T1000 (cell line): Measurements from ENCODE around the gene TCFL5.

Source experiments
- DNase-seq: peaks from one replicate; lab custom pipeline; 2025; ENCODE audit warnings: mixed read lengths; lab: John Stamatoyannopoulos, UW

Gene TCFL5

DNA sequence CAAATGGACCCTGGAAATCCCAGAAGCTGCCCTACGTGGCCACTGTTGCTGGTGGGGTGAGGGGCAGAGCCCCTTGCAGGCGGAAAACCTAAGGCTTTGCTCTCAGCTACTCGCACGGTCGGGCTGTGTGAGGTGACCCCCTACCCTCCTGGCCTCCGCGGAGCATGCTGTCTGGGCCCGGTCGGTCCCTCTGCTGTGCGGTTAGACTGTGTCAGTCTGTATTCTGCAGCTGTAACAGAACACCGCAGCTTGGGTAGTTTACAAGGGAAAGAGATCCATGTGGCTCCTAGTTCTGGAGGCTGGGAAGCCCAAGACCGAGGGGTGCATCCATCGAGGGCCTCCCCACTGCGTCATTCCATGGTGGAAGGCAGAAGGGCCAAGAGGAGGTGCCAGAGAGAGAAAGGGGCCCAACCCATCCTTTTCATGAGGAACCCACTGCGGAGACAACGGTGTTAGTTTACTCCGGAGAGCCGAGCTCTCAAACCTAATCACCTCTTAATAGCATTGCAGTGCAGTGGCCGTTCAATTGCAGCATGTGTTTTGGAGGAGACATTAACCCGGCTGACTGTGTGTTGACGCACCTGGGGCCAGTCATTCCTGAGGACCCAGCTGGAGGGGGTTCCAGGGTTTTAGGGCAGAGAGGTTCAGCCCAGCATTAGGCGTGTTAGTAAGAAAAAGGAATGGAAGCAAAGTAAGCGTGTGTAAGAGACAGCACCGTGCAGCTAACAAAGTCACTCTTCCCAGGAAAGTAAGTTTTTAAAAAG is 26.5 kb downstream of the TCFL5 start:
- no peak for DNase-seq

DNA sequence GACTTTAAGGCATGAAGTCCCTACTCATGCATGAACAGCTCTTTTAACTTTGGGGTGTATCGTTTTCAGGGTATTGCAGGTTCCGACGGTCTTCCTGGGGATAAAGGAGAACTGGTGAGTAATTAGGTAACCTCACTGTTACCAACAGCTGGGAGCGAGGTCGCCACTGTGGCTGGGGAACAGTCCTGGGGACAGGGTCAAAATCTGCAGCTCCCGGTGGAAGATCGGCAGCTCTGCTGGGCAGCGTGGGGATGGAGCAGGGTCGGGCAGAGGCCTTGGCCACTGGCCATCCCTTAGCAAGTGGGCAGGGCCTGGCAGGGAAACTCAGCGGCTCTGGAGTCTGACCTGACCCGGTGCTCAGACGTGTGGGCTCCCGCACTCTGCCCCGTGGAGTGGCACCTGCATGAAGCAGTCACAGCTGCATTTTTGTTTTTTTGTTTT is 28.7 kb downstream of the TCFL5 start:
- no peak for DNase-seq

DNA sequence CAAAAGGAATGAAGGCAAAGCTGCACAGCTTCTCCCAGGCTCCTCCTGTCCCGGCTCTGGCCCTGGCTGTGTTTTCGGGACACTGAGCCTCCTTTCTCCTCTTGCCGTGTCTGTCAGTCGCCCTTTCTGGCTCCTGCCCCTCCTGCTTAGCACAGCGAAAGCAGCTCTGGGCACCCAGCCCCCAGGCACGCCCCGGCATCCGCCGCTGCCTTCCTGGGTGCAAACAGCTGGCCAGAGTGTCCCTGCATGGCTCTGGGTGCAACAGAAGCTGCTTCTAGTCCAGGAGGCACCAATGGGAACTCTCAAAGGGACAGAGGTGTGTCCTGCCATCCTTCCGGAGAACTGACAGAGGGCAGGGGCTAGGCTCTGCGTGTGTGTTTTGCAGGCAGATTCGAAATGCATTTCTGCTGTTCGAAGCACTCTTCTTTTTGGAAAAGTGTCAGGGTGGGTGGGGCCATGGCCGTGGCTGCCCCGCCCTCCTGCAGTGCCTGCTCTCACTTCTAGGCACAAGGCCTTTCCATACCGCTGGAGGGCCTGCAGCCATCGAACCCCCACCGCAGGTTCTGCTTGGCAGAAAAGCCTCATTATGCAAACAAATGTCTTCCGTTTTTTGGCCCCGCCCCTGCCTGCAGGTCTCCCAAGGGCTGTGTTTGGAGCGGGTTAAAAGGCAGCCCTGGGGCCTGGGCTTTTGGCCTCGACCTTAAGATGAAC is 29.3 kb downstream of the TCFL5 start:
- no peak for DNase-seq

DNA sequence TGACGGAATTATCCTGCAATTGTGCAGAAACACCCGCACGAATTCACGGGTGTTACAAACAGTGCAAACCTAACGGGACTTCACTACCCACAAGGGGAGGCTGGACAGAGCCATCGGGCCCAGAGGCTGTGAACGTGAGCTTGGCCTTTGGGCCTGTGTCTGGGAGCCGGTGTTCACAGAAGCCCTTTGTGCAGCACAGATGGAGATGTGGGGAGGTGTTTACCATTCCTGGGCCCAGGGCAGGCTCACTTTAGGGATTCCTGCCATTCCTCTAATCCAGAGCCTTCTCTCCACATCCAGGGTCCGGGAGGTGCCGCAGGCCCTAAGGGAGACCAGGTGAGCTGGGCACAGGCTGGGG is 29.8 kb downstream of the TCFL5 start:
- DNase-seq = no peak

DNA sequence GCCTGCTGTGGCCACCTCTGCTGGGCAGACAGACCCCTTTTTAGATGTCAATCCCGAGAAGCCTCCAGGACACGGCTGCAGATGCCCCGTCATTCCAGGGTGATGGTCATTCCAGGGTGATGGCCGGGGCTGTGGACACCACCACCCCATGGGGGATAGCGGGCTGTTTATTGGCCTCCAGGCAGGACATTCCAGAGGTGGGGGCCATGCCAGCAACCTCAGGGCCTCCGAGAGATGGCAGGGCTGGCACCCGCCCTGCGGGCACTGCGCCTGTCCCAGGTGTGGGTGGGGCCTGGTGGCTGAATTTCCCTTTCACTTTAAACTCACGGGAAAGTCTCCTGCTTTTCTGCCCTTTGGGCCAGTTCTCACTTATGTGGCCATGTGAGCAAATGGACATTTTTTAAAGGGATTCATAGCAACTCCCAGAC is 30.2 kb downstream of the TCFL5 start:
- no peak for DNase-seq

DNA sequence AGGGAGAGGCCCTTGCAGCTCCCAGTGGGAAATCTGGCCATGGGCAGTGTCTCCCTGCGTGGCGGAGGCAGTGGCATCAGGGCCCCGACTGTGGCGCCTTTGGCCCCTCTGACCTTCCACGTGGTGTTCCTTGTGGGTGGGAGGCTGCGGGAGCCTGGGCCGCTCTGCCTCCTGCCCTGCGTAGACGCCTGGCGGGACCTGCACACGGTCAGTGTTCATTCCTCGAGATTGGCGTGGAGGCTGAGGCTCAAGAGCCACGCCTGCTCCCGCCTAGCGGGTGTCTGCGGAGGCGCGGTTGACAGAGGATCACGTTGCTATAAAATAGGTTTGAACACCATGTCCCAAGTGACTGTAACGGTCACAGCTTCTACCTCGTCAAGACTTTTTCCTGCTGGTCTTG is 30.8 kb downstream of the TCFL5 start:
- DNase-seq = no peak

DNA sequence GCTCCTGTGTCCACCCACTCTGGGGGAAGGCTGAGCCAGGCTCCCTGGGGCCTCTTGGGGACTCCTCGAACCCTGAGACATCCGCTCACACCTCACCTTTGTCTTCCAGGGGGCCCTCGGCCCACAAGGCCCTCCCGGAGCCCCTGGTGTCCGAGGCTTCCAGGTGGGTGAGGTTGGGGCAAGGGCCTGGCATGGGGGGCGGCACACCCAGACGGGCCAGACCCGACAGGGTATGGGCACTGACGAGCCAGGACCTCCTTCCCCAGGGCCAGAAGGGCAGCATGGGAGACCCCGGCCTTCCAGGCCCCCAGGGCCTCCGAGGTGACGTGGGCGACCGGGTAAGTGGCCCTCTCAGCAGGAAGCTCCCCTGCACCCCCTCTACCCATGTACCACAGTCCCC is 31.4 kb downstream of the TCFL5 start:
- no peak for DNase-seq

DNA sequence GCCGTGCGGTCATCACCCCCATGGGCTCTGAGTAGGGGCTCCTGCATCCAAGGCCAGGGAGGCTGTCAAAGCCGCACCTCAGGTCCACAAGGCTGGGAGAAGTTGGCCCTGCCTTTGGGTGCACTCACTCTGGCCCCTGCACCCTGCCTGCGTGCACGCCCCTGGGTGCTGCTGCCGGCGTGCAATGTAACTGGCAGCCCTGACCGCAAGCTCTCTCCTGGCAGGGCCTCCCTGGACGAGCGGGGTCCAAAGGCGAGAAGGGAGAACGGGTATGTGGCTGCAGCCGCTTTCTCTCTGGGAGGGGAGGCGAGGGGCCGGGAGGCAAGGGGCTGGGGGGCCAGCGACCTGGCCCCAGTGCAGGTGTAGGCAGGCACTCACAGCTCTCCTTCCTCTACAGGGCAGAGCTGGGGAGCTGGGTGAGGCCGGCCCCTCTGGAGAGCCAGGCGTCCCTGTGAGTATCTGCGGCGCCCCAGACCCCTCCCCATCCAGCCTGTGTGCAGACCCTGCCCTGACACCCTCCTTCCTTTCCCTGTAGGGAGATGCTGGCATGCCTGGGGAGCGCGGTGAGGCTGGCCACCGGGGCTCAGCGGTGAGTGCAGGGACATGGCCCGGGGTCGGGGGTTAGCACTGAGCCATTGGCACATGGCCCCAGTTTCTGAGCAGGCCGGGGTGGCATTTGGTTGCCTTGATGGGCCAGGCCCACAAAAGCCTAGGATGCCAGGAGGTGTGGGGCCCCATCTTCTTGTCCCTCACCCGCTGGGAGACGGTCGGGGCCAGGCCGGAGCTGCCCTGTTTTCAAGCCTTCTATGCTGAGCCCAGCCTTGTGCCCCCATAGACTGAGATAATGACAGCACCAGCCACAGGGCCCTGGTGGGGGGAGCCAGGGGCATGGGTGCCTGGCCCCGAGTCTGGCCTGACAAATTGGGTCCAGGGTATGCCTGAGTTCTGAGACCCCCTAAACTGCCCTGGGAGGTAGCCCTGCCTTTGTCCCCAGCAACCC is 32.1 kb downstream of the TCFL5 start:
- no peak for DNase-seq

DNA sequence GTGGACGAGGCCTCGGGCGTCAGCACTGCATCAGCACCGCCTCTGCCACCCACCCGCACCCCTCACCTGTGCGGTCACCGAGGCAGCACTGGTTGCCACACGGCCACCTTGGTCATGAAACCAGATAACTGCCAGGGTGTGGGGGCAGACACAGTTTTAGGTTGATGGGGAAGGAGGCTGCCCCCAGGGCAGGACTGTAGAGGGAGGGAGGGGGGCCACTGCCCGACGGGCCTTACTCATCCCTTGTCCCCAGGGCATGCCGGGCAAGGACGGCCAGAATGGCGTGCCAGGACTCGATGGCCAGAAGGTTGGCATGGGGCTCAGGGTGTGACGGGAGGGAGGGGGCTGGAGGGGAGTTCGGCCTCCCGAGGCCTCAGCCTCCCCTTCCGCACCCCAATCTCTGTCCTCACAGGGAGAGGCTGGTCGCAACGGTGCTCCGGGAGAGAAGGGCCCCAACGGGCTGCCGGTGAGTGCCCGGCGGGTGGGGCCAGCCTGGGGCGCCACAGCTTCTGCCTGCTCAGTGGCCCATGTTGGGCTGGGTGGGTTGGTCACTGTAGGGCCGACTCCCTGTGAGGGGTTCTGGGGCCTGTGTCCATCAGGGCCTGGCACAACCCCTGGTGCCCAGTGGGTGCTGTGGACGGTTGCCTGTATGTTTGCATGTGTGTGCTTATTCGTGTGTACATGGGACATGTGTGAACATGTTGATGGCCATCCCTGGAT is 33.0 kb downstream of the TCFL5 start:
- no peak for DNase-seq

DNA sequence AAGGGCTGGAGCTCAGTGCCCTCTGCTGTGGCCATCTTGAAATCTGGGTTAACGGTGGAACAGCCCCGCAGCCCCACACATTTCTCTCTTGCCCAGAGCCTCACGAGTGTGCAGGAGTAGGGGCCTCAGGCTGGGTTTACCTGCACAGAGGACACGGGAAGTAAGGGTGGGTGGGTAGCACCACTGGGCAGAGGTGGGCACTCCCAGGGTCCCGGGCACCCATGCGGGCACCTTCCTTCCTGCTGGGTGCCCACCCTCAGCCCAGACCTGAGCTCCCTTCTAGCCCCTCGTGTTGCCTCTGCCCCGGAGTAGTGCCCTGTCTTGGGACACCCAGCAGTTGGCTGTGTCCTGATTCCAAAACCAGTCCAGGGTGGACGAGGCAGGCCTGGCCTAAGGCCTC is 33.6 kb downstream of the TCFL5 start:
- no peak for DNase-seq

DNA sequence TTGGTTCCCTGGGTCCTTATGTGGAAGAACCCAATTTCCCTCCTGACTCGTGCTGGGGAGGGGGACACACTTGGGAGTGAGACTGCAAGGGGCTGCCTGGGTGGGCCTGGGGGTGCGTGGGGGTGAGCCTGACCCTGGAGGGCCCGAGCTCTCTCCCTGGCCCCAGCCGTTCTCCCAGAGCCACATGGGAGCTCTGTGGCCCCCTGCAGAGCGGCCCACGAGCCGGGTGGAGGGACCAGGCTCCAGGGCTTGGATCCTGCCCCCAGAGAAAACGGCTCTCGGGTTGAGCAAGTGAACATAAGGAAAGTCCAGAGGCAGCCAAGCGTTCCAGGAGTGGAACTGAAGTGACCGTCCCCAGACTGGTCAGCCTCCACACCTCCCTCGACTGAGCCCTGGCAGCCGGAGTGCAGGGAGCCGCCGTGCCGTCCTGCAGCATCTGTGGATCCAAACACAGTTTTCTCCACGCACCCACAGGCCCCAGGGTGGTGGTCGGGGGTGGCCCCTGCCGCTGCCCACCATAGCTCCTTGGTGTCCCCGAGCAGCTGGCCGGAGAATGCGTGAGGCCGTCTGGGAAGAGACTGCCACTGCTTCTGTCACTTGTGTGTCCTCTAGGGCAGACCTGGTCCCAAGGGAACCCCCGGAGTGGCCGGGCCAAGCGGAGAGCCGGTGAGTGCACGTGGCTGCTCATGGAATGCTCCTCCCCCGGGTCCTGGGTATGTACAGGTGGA is 34.1 kb downstream of the TCFL5 start:
- no peak for DNase-seq

DNA sequence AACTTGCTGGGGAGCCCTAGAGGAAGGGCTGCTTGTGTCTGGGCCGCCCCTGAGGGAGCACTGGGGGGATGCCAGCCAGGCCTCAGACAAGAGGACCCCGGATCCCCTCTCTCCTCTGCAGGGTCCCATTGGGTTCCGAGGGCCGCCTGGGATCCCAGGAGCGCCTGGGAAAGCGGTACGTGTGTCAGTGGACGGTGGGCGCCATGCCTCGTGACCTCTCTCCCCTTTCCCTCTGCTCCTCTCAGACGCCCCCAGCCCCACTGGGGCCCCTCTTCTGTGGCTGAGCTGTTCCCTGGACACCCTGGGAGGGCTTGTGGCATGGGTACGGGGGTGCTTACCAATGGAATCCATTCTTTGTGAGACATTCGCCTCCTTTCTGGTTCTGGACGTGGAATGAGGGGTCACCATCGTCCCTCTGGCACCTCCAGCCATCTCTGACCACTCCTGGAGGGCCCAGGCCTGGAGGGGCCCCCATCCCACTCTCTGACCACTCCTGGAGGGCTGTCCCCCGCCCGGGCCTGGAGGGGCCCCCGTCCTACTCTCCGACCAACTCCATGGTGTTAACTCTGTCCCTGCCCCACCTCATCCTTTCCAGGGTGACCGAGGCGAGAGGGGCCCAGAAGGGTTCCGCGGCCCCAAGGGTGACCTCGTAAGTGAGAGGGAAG is 34.8 kb downstream of the TCFL5 start:
- DNase-seq = no peak

DNA sequence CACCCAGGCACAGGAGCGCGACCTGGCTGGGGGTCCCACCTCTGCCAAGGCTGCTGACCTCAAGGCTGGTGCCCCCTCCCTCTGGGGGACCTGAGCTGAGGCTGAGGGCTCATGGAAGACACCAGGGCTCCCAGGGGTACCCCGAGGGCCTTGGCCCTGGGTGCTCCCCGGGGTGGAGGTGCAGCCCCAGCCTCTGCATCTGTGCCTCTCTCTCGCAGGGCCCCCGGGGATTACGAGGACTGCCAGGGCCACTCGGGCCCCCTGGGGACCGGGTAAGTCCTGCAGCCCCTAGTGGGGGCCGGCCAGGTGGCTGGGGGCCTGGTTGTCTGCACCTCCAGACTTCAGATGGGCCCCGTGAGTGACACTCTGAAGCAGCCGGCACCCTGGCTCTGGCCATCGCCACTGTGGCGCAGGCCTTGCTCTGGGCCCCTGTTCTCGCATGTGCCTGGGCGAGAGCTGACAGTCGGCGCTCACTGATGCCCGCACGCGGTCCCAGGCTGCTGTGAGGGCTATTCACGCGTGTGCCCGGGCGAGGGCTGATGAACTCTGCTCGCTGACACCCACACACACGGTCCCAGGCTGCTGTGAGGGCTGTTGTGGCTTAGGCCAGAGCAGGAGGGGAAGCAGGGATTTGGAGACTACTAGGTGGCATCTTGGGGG is 35.5 kb downstream of the TCFL5 start:
- DNase-seq = no peak

DNA sequence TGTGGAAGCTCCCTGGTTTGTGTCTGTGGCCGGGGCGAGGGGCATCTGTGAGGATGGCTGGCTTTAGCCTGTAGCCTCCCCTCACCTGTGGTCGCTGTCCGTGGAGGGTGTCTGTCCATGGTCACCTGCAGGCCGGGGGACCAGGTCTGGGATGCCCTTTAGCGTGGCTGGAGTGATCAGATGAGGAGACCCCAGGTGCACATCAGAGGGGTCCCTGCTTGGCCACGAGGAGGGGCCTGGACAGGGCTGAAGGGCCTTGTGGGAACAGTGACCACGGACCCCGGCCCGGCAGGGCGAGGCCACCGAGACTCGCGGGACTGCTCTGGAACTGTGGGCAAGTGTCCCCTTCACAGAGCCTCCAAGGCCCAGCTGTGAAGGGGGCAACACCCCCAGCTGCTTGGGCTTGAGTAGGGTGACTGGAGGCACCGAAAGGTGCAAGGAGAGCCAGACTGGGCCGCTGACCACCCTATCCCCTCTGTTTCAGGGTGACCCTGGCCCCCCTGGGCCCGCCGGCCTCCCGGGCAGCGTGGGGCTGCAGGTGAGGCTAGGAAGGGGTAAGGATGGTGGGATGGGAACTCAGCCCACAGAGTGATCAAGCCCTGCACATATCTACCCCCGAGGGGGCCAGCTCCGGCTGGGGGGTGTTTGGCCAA is 36.2 kb downstream of the TCFL5 start:
- no peak for DNase-seq

DNA sequence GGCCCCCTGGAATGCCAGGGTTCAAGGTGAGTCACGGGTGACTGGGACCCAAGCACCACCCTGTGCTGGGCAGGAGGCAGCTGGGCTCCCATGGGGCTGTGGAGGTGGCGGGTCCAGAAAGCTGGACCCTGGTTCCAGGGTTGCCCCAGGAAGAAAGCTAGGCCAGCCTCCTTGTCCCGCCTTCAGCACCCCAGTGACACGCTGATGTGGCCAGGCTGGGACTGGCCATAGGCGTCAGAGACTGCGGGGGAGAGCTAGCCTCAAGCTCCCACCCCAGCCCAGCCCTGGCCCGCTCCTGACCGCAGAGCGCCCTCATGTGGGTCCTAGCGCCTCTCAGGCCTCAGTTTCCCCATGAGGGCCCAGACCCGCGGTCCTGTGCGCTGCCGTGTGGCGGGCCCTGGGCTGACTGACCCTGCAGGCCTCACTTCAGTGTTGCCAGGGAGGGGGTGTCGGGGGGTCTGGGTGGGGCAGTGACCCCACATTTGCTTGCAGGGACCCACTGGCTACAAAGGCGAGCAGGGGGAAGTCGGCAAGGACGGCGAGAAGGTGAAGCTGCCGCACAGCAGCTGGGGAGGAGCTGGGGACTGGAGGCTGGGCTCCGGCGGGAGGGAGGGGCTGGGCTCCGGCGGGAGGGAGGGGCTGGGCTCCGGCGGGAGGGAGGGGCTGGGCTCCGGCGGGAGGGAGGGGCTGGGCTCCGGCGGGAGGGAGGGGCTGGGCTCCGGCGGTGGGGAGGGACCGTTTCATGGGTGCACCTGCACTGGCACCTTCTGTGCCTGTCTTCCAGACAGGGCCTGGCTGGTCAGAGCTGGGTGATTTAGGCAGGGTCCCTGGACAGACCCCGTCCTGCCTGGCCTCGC is 36.9 kb downstream of the TCFL5 start:
- no peak for DNase-seq

DNA sequence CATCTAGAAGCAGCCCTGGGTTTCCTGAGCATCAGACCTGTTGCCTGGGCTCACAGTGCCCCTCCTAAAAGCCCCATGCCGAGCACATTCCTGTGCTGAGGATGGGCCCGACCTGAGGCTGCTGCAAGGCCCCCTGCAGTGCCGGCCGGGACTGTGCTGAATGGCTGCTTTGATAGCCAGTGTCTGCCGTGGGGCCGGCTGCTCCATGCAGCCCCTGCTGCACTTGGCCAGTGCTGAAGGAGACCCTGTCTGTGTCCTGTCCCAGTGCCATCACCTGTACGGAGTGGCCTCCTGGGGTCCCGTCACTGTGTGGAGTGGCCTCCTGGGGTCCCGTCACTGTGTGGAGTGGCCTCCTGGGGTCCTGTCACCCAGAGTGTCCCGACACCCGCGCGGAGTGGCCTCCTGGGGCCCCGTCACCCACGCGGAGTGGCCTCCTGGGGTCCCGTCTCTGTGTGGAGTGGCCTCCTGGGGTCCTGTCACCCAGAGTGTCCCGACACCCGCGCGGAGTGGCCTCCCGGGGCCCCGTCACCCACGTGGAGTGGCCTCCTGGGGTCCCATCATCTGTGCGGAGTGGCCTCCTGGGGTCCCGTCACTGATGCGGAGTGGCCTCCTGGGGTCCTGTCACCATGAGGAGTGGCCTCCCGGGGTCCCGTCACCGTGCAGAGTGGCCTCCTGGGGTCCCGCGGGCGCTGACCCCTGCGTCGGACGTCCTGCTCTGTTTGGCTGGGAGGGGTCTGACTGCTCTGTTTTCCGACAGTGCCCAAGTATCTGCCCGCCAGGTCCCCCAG is 37.7 kb downstream of the TCFL5 start:
- DNase-seq = no peak

DNA sequence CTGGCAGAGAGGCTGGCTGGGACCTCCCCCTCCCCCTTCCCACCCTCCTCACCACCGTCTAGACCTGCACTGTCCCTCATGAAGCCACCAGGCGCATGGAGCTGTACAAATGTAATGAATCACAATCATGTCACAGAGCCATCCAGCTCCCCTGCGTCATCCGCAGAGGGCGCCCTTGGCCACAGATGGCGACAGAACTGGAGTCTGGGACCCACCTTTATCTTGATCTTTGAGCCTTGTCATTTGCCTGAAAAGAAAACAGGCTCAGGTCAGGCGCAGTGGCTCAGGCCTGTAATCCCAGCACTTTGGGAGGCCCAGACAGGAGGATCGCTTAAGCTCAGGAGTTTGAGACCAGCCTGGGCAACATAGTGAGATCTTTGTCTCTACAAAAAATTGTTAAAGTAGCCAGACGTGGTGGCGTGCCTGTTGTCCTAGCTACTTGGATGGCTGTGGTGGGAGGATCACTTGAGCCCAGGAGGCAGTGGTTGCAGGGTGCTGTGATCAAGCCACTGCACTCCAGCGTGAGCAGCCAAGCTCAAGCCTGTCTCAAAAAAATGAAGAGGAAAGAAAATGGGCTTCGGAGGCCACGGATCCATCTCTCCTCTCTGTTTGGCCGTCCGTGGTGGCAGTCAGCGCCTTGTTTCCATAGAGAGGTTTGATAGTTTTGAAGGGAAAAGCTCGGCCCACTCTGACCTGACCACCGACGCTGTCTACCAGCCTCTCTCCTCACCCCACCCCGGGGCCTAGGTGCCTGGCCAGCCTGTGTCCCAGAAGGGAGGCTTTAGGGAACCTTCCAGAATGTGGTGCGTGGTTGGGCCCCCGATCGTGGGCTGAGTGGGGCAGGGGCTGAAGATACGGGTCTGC is 38.6 kb downstream of the TCFL5 start:
- DNase-seq = no peak
